Measurements from ENCODE around the gene IGF1R.

Gene IGF1R

DNA sequence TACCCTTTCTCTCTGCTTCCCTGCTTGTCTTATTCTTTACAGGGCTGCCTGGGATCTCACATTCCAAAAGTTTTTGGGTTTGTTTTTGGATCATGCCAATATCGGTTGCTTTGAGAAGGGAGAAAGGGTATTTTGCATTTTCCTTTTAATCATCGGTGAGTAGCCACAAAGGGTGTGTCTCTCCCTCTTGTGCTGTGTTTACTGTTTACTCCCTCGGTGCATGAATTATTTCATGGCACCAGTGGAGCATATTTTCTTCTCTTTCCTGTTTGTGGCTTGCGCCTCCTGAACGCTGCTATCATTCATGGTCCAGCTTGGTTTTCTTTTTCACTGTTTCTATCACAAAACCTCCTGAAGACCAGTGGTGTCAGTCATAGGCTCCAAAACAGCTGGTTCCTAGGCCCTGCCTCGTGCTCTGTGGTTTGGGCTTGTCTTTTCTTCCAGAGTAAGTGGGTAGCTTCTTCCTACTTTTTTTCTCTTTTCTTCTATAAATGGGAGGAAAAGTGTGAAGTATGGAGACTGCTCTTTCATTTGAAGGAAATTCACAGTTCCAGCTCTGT lies 54.9 kb downstream of the IGF1R start:
- Histone ChIP-seq H3K4me3 (ENCODE audit: low read depth in 1 of 2, low read length in 1 of 2) (no peak overlapping the region), H3K27me3 (no peaks in the 10 kb centered on the region), H3K9me3 (no peaks in the 10 kb centered on the region), H3K4me1 (ENCODE audit: control insufficient read depth in 1 of 2, insufficient read depth in 1 of 2, low read depth in 1 of 2, low read length in 1 of 2) (peaks cover 18 to 30% of the 10 kb centered on the region in 2 experiments), H3K27ac (no peak overlapping the region), H3K36me3 (peaks cover 13% of the 10 kb centered on the region)
- TF ChIP-seq, protein P1, sequence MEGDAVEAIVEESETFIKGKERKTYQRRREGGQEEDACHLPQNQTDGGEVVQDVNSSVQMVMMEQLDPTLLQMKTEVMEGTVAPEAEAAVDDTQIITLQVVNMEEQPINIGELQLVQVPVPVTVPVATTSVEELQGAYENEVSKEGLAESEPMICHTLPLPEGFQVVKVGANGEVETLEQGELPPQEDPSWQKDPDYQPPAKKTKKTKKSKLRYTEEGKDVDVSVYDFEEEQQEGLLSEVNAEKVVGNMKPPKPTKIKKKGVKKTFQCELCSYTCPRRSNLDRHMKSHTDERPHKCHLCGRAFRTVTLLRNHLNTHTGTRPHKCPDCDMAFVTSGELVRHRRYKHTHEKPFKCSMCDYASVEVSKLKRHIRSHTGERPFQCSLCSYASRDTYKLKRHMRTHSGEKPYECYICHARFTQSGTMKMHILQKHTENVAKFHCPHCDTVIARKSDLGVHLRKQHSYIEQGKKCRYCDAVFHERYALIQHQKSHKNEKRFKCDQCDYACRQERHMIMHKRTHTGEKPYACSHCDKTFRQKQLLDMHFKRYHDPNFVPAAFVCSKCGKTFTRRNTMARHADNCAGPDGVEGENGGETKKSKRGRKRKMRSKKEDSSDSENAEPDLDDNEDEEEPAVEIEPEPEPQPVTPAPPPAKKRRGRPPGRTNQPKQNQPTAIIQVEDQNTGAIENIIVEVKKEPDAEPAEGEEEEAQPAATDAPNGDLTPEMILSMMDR (IDR thresholded peaks at IDR 0.05), result no peak

DNA sequence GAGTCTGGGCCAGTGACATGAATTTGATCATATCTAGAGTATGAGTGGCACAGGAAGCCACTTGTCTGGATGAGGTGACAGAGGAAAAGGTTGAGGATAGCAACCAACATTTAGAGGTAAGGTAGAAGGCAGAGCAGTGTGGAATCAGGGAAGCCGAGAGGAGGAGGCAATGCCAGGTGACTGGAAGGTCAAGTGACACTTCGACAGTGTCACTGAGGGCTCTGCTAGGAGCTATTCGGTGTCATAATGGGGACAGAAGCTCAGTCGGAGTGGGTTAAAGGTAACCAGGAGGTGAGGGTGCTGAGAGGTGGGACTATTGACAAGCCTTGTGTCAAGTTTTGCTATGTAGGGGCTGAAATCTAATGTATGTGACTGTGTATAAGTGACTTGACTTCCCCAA lies 56.7 kb downstream of the IGF1R start:
- H3K27me3 ChIP-seq, result no peaks in the 10 kb centered on the region
- H3K36me3 ChIP-seq, result peaks cover 21% of the 10 kb centered on the region
- H3K27ac ChIP-seq, result peak overlapping the region; percentile 16
- H3K4me3 ChIP-seq (ENCODE audit: low read depth in 1 of 2, low read length in 1 of 2), result no peak overlapping the region
- peaks cover 13 to 23% of the 10 kb centered on the region in 2 experiments for H3K4me1 ChIP-seq (ENCODE audit: control insufficient read depth in 1 of 2, insufficient read depth in 1 of 2, low read depth in 1 of 2, low read length in 1 of 2)
- TF ChIP-seq, protein P1 (IDR thresholded peaks at IDR 0.05), result no peak
- H3K9me3 ChIP-seq, result no peaks in the 10 kb centered on the region

DNA sequence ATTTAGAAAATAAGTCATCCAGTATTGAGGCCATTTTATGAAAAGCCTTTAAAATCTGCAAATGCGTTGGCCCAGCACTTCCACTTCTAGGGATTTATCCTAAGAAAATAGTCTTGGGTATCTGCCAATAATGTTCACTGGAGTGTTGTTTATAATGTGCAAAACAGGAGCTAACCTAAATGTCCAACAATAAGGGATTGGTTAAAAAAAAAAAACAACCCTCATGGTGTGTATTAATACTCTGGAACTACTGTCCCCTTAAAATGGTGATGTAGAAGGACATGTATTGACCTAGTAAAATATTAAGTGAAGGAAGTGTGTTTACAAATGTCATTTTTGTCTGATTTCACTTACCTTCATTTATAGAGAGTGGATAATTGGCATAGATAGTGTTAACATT lies 58.0 kb downstream of the IGF1R start:
- Histone ChIP-seq H3K9me3 (no peaks in the 10 kb centered on the region), H3K4me3 (ENCODE audit: low read depth in 1 of 2, low read length in 1 of 2) (no peak overlapping the region), H3K27ac (no peak overlapping the region), H3K27me3 (no peaks in the 10 kb centered on the region), H3K4me1 (ENCODE audit: control insufficient read depth in 1 of 2, insufficient read depth in 1 of 2, low read depth in 1 of 2, low read length in 1 of 2) (peaks cover 16 to 28% of the 10 kb centered on the region in 2 experiments), H3K36me3 (peaks cover 21% of the 10 kb centered on the region)
- TF ChIP-seq, protein P1 (IDR thresholded peaks at IDR 0.05), result no peak

DNA sequence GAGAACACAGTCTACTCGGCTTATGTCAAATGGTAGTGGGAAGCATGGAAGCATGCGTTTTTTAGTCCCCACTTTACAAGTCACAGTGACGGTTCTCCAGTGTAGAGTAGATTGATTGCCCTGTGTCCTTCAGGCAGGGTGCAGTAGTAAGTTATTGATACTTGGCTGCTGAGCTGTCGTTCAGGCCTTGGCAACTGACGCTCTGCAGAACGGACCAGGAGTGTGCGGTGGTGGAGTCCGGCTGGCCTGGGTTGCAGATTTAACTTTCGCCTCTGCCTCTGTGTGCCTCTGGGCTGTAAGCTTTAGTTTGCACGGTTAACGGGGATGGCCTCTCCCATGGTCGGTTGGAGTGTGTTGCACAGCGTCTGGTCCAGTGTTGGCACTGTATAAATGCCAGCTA lies 58.6 kb downstream of the IGF1R start:
- TF ChIP-seq, protein P1 (IDR thresholded peaks at IDR 0.05), result no peak
- Histone ChIP-seq H3K4me1 (ENCODE audit: control insufficient read depth in 1 of 2, insufficient read depth in 1 of 2, low read depth in 1 of 2, low read length in 1 of 2) (peaks cover 16 to 28% of the 10 kb centered on the region in 2 experiments), H3K27ac (no peak overlapping the region), H3K4me3 (ENCODE audit: low read depth in 1 of 2, low read length in 1 of 2) (no peak overlapping the region), H3K36me3 (peaks cover 21% of the 10 kb centered on the region), H3K27me3 (no peaks in the 10 kb centered on the region), H3K9me3 (no peaks in the 10 kb centered on the region)

DNA sequence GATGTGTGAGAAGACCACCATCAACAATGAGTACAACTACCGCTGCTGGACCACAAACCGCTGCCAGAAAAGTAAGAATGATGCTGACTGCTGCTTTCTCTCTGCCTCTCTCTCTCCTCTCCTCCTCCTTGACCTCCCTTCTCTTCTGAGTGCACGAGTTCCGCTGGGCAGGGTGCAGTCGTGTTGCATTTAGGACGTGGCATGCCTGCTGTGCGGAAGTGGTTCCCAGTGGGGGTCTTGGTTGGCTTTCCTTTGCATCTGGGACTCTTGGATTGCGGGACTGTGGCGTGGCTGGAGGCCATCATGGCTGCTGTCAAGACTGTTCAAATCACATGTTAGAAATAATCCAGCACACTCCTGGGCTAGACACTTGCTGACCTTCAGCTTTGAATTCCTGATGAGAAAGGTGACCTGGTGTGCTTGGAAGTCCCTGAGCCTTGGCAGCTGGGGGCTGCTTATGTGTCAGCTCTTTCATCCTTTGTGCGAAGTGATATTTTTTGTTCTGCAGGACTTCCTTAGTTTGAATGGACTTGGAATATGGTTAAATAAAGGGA lies 59.8 kb downstream of the IGF1R start:
- Histone ChIP-seq H3K27me3 (no peaks in the 10 kb centered on the region), H3K4me1 (ENCODE audit: control insufficient read depth in 1 of 2, insufficient read depth in 1 of 2, low read depth in 1 of 2, low read length in 1 of 2) (peaks cover 21 to 32% of the 10 kb centered on the region in 2 experiments), H3K36me3 (peaks cover 21% of the 10 kb centered on the region), H3K9me3 (no peaks in the 10 kb centered on the region), H3K4me3 (ENCODE audit: low read depth in 1 of 2, low read length in 1 of 2) (no peak overlapping the region), H3K27ac (no peak overlapping the region)
- TF ChIP-seq, protein P1 (IDR thresholded peaks at IDR 0.05), result no peak

Measured in neutrophil (primary cell).